B cell (primary cell): ENCODE results near the gene CRYM. TPM values are rescaled to one million over a fixed set of nuclear protein-coding genes. Genes with fewer than 3 reads are reported as not detected.

Experiments
- ATAC-seq: fragments of 200-7000 bp; cut with Tn5 transposase; one replicate; pipeline ENCODE4 v1.10.0; 2021; ENCODE audit warnings: low read depth, mild to moderate bottlenecking, moderate number of reproducible peaks, moderate library complexity
- CTCF ChIA-PET: fragments of 350-600 bp; sonication (Branson Sonifier 250); formaldehyde crosslinking; loops from one replicate; lab custom pipeline; 2021; ENCODE audit warnings: antibody characterized with exemption, inconsistent platforms; lab: Charles Lee
- POLR2A ChIA-PET: fragments of 350-600 bp; sonication (Branson Sonifier 250); formaldehyde crosslinking; loops from one replicate; lab custom pipeline; 2021; ENCODE audit warnings: antibody characterized with exemption; lab: Charles Lee
- DNase-seq: peaks from one replicate; pipeline ENCODE4 v3.0.0; 2013
- H2AFZ ChIP-seq: 2 replicates; pipeline ENCODE4 v1.6.1; 2012; ENCODE audit warnings: mild to moderate bottlenecking, low read depth, low read length; ENCODE audit not compliant: insufficient read depth, poor library complexity, severe bottlenecking
- H3K27ac ChIP-seq, 2 donors: 1 replicate in 1 of 2; 2 replicates in 1 of 2; pipeline ENCODE4 v1.5.1; 2012 to 2013; ENCODE audit warnings: low read length in 2 of 2, mild to moderate bottlenecking in 2 of 2, moderate library complexity in 1 of 2
- H3K27me3 ChIP-seq, 4 experiments: fragments of 200-600 bp in 1 of 4; sonication (generic) in 1 of 4; replicated peaks in 1 of 4; 1 replicate in 2 of 4; 2 replicates in 2 of 4; pipeline versions ENCODE4 v1.6.1 to v1.7.0; 2013 to 2016; ENCODE audit warnings: low read length in 3 of 4, mild to moderate bottlenecking in 2 of 4, mixed read lengths in 1 of 4, moderate library complexity in 1 of 4; ENCODE audit not compliant: insufficient read depth in 4 of 4, control insufficient read depth in 3 of 4; ENCODE audit errors: control extremely low read depth in 1 of 4
- H3K36me3 ChIP-seq, 2 experiments: replicated peaks in 1 of 2; 1 replicate in 1 of 2; 2 replicates in 1 of 2; pipeline versions ENCODE4 v1.6.1 to v1.7.1; 2013; ENCODE audit warnings: low read length in 1 of 2; ENCODE audit not compliant: insufficient read depth in 2 of 2, control insufficient read depth in 1 of 2; ENCODE audit errors: control extremely low read depth in 1 of 2, extremely low read depth in 1 of 2
- H3K4me1 ChIP-seq, 2 donors: fragments of 200-600 bp in 1 of 2; sonication (generic) in 1 of 2; 1 replicate in 1 of 2; 2 replicates in 1 of 2; pipeline versions ENCODE4 v1.5.1 to v1.6.1; 2013 to 2017; ENCODE audit warnings: low read length in 2 of 2; ENCODE audit not compliant: control insufficient read depth in 2 of 2, insufficient read depth in 2 of 2
- H3K4me2 ChIP-seq: replicated peaks from 2 replicates; pipeline ENCODE3; 2012; ENCODE audit warnings: mild to moderate bottlenecking, low read depth, low read length; ENCODE audit not compliant: poor library complexity, severe bottlenecking
- H3K4me3 ChIP-seq, 5 experiments: fragments of 200-600 bp in 1 of 5; sonication (generic) in 1 of 5; 1 replicate in 3 of 5; 2 replicates in 2 of 5; pipeline versions ENCODE4 v1.5.1 to v1.7.0; 2011 to 2016; ENCODE audit warnings: low read length in 4 of 5, mild to moderate bottlenecking in 4 of 5, low read depth in 2 of 5, control low read depth in 1 of 5, moderate library complexity in 1 of 5; ENCODE audit not compliant: insufficient read depth in 1 of 5; ENCODE audit errors: control extremely low read depth in 1 of 5, extremely low read depth in 1 of 5
- H3K79me2 ChIP-seq: fragments of 200-600 bp; sonication (generic); one replicate; pipeline ENCODE4 v1.6.0; 2016; ENCODE audit warnings: low read length; ENCODE audit not compliant: control insufficient read depth, insufficient read depth
- H3K9ac ChIP-seq: fragments of 200-600 bp; sonication (generic); 2 replicates; pipeline ENCODE4 v1.6.1; 2017; ENCODE audit warnings: mild to moderate bottlenecking, low read length, moderate library complexity
- H3K9me3 ChIP-seq, 3 donors: one replicate each; pipeline versions ENCODE4 v1.6.1 to v1.7.1; 2013; ENCODE audit warnings: low read length in 2 of 3; ENCODE audit not compliant: control insufficient read depth in 2 of 3, insufficient read depth in 1 of 3; ENCODE audit errors: control extremely low read depth in 1 of 3
- H4K20me1 ChIP-seq: 2 replicates; pipeline ENCODE4 v1.6.0; 2012; ENCODE audit warnings: mild to moderate bottlenecking, low read length; ENCODE audit not compliant: insufficient read depth, control insufficient read depth, poor library complexity, severe bottlenecking
- H3K27ac Mint-ChIP-seq: one replicate; pipeline ENCODE4 v1.8.0; 2021; ENCODE audit warnings: mixed read lengths
- H3K27me3 Mint-ChIP-seq: one replicate; pipeline ENCODE4 v1.8.0; 2021; ENCODE audit warnings: mixed read lengths
- H3K4me1 Mint-ChIP-seq: one replicate; pipeline ENCODE4 v1.8.0; 2021; ENCODE audit warnings: mixed read lengths
- H3K4me3 Mint-ChIP-seq: one replicate; pipeline ENCODE4 v1.8.0; 2021; ENCODE audit warnings: mixed read lengths
- H3K9me3 Mint-ChIP-seq: one replicate; pipeline ENCODE4 v1.8.0; 2022; ENCODE audit warnings: mixed read lengths; ENCODE audit not compliant: insufficient read depth
- EZH2 ChIP-seq: IDR thresholded peaks from 2 replicates; pipeline ENCODE4 v1.6.1; 2012; ENCODE audit warnings: borderline replicate concordance, low read depth, mild to moderate bottlenecking, moderate library complexity, low read length; ENCODE audit not compliant: insufficient read depth, poor library complexity, severe bottlenecking
- WGBS: methylation state at CpG from one replicate; pipeline ENCODE4 v1.1.5; 2013; ENCODE audit warnings: missing lambda C conversion rate; ENCODE audit not compliant: insufficient coverage; 5-methylcytosine and 5-hydroxymethylcytosine counted together
- intact Hi-C: fragments of 100-400 bp; cut with micrococcal nuclease; formaldehyde crosslinking; loops from one replicate; pipeline ENCODE4 v1.10.0; 2022
- polyA plus RNA-seq: library from polyadenylated mRNA; depleted of rRNA; stranded (reverse); fragments of >200 nt; gene quantifications from 2 replicates; pipeline ENCODE4 v1.2.3, GENCODE V29; 2012
- total RNA-seq, 2 donors: library from RNA; stranded (reverse); fragments of 120-200 nt in 1 of 2; gene quantifications; 1 replicate in 1 of 2; 2 replicates in 1 of 2; pipeline versions ENCODE4 v1.2.3 to v1.2.4, GENCODE V29; 2013 to 2022
- TF ChIP-seq, protein P1 (sequence below): fragments of 200-600 bp; IDR thresholded peaks from one replicate; pipeline ENCODE4 v1.8.0; 2022; ENCODE audit warnings: antibody characterized with exemption, mild to moderate bottlenecking

CRYM gene
- total and polyA plus RNA-seq, 2 donors (not counting 1 experiment from before 2014, with no cell fraction given), result 3.3 to 8.2 TPM

DNA sequence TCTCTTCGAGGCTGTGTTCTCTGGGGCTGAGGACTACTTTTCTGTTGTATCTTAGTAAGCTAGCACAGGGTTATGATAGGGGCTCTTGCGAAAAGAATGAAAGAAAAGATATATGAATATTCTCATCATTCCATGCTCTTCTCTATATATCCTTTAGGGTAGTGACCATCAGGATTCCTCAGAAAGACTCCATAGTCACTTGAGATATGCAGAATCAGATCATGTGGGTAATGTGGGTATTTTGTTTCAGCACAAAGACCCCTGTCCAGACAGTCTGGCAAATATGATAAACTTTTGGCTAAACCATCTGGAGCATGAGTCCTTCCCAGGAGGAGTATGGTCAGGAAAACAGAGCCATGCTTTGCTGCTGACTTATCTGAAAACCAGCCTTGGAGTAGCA lies 21.5 kb downstream of the CRYM start:
- H3K27me3 ChIP-seq, result peaks cover 0 to 9% (median 1%) of the 10 kb centered on the region in 4 experiments
- Mint-ChIP-seq H3K9me3 (no peaks in the 10 kb centered on the region), H3K27me3 (peaks cover 32% of the 10 kb centered on the region), H3K4me3 (no peak overlapping the region), H3K27ac (no peak overlapping the region), H3K4me1 (peaks cover 2% of the 10 kb centered on the region)
- ChIA-PET POLR2A (no interaction called here), CTCF (no interaction called here)
- no peak for DNase-seq
- H3K4me2 ChIP-seq, result no peak overlapping the region
- H3K9me3 ChIP-seq, result no peaks in the 10 kb centered on the region
- H3K4me3 ChIP-seq, result no peak overlapping the region
- TF ChIP-seq, protein P1, sequence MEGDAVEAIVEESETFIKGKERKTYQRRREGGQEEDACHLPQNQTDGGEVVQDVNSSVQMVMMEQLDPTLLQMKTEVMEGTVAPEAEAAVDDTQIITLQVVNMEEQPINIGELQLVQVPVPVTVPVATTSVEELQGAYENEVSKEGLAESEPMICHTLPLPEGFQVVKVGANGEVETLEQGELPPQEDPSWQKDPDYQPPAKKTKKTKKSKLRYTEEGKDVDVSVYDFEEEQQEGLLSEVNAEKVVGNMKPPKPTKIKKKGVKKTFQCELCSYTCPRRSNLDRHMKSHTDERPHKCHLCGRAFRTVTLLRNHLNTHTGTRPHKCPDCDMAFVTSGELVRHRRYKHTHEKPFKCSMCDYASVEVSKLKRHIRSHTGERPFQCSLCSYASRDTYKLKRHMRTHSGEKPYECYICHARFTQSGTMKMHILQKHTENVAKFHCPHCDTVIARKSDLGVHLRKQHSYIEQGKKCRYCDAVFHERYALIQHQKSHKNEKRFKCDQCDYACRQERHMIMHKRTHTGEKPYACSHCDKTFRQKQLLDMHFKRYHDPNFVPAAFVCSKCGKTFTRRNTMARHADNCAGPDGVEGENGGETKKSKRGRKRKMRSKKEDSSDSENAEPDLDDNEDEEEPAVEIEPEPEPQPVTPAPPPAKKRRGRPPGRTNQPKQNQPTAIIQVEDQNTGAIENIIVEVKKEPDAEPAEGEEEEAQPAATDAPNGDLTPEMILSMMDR, result no peak
- no peak for TF ChIP-seq EZH2
- H3K9ac ChIP-seq, result no peak overlapping the region
- H4K20me1 ChIP-seq, result no peaks in the 10 kb centered on the region
- no peaks in the 10 kb centered on the region for H3K36me3 ChIP-seq
- H3K27ac ChIP-seq, result no peak overlapping the region
- no peaks in the 10 kb centered on the region for H3K4me1 ChIP-seq
- no CpG with 5 or more reads among the region's 2 CpGs for WGBS
- H2AFZ ChIP-seq, result no peak overlapping the region
- ATAC-seq, result no peak
- intact Hi-C loops, result no loop called here
- no peaks in the 10 kb centered on the region for H3K79me2 ChIP-seq

DNA sequence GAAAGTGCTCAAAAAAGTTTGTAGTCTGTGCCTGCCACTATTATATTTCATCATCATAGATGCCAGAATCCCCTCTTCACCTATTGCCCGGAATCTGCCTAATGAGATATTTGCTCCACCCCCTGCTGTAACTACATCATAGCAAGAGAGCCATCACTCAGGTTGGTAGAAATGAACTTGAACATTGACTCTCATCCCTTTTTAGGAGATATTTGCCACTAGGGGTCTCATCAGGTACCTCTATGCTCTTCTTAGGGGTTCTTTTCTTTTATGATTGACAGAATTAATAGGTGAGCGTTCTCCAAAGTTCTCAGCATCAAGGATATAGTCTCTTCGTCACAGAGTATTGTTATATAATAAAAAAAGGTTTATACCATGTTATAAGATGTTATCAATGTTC lies 24.6 kb downstream of the CRYM start:
- Histone ChIP-seq H3K4me2 (no peak overlapping the region), H3K9me3 (no peaks in the 10 kb centered on the region), H2AFZ (no peak overlapping the region), H3K27ac (no peak overlapping the region), H3K9ac (no peak overlapping the region), H3K4me1 (peaks cover 12 to 14% of the 10 kb centered on the region in 2 donors), H3K36me3 (no peaks in the 10 kb centered on the region), H3K79me2 (no peaks in the 10 kb centered on the region), H3K4me3 (no peak overlapping the region), H3K27me3 (peaks cover 0 to 10% (median 1%) of the 10 kb centered on the region in 4 experiments), H4K20me1 (no peaks in the 10 kb centered on the region)
- Mint-ChIP-seq H3K4me1 (peaks cover 16% of the 10 kb centered on the region), H3K27ac (no peak overlapping the region), H3K4me3 (no peak overlapping the region), H3K27me3 (peaks cover 44% of the 10 kb centered on the region), H3K9me3 (no peaks in the 10 kb centered on the region)
- ChIA-PET CTCF (interaction anchor here (0.9 to 1.5 kb wide), 3 partner anchors 15 to 47 kb away, joined by 3 to 6 read pairs (median 4); no protein-coding TSS in a partner anchor), POLR2A (no interaction called here)
- WGBS, result no CpG with 5 or more reads among the region's 3 CpGs
- ATAC-seq (no peak), DNase-seq (peak; percentile 16)
- TF ChIP-seq, protein P1, result no peak
- TF ChIP-seq EZH2, result no peak
- intact Hi-C loops, result no loop called here
